GM12878 (cell line): ENCODE measurements around the gene MYO16. TPM values are rescaled to one million over a fixed set of nuclear protein-coding genes. Genes with fewer than 3 reads are reported as not detected.
A peak's percentile ranks its signal among the peaks of the same experiment; 100 is the strongest.

ENCODE experiments used
- BMI1 ChIP-seq: fragments of 450-650 bp; IDR thresholded peaks from 2 replicates; pipeline ENCODE4 v1.6.1; 2016; ENCODE audit warnings: mild to moderate bottlenecking, moderate library complexity, borderline replicate concordance
- EED ChIP-seq: sonication (generic); IDR thresholded peaks from 2 replicates; pipeline ENCODE4 v1.6.1; 2016; ENCODE audit warnings: antibody characterized with exemption, low read depth
- GATAD2B ChIP-seq: fragments of 450-650 bp; conservative IDR thresholded peaks from 2 replicates; pipeline ENCODE4 v1.6.1; 2017; ENCODE audit warnings: low read depth, mild to moderate bottlenecking, moderate library complexity
- IKZF1 ChIP-seq: fragments of 450-650 bp; conservative IDR thresholded peaks from 2 replicates; pipeline ENCODE4 v1.6.1; 2017; ENCODE audit warnings: antibody characterized with exemption, mild to moderate bottlenecking
- MAX ChIP-seq: IDR thresholded peaks from 2 replicates; pipeline ENCODE4 v1.6.1; 2012; ENCODE audit warnings: low read depth, low read length, improper control_type of control experiment
- MEF2A ChIP-seq: IDR thresholded peaks from 2 replicates; pipeline ENCODE4 v1.6.1; 2011; ENCODE audit warnings: low read depth, mild to moderate bottlenecking, low read length, moderate library complexity; ENCODE audit not compliant: insufficient read depth
- NBN ChIP-seq: fragments of 450-650 bp; IDR thresholded peaks from 2 replicates; pipeline ENCODE4 v1.6.1; 2016
- NFXL1 ChIP-seq: fragments of 450-650 bp; IDR thresholded peaks from 2 replicates; pipeline ENCODE4 v1.6.1; 2017; ENCODE audit warnings: antibody characterized with exemption, mild to moderate bottlenecking, borderline replicate concordance
- NFYA ChIP-seq: IDR thresholded peaks from 2 replicates; pipeline ENCODE4 v1.6.1; 2011; ENCODE audit warnings: low read depth, mild to moderate bottlenecking, low read length, improper control_type of control experiment, borderline replicate concordance
- NR2C1 ChIP-seq: fragments of 450-650 bp; IDR thresholded peaks from 2 replicates; pipeline ENCODE4 v1.6.1; 2017; ENCODE audit warnings: antibody characterized with exemption, mild to moderate bottlenecking, moderate library complexity
- NRF1 ChIP-seq: conservative IDR thresholded peaks from 2 replicates; pipeline ENCODE4 v1.6.1; 2011; ENCODE audit warnings: mild to moderate bottlenecking, low read depth, low read length, improper control_type of control experiment
- POLR2AphosphoS5 ChIP-seq: IDR thresholded peaks from 2 replicates; pipeline ENCODE4 v1.6.1; 2011; ENCODE audit warnings: mild to moderate bottlenecking, low read length, inconsistent platforms
- RFX5 ChIP-seq: IDR thresholded peaks from 2 replicates; pipeline ENCODE4 v1.6.1; 2011; ENCODE audit warnings: low read depth, low read length, improper control_type of control experiment
- SKIL ChIP-seq: fragments of 450-650 bp; IDR thresholded peaks from 2 replicates; pipeline ENCODE4 v1.6.1; 2017; ENCODE audit warnings: mild to moderate bottlenecking, low read depth, inconsistent platforms; ENCODE audit not compliant: poor library complexity, severe bottlenecking
- SUZ12 ChIP-seq: fragments of 200-600 bp; sonication (generic); IDR thresholded peaks from one replicate; pipeline ENCODE4 v1.6.1; 2018; ENCODE audit warnings: antibody characterized with exemption, mild to moderate bottlenecking; ENCODE audit not compliant: unreplicated experiment
- ZBTB11 ChIP-seq: fragments of 450-650 bp; formaldehyde crosslinking; IDR thresholded peaks from 2 replicates; pipeline ENCODE4 v1.5.0; 2022; ENCODE audit warnings: mild to moderate bottlenecking, missing genetic modification characterization
- ZNF592 ChIP-seq: fragments of 450-650 bp; IDR thresholded peaks from 2 replicates; pipeline ENCODE4 v1.6.1; 2017; ENCODE audit warnings: mild to moderate bottlenecking, moderate library complexity
- ZNF622 ChIP-seq: fragments of 450-650 bp; IDR thresholded peaks from 2 replicates; pipeline ENCODE4 v1.6.1; 2017; ENCODE audit warnings: mild to moderate bottlenecking, inconsistent platforms
- ZSCAN29 ChIP-seq: fragments of 450-650 bp; IDR thresholded peaks from 2 replicates; pipeline ENCODE4 v1.6.1; 2017; ENCODE audit warnings: mild to moderate bottlenecking, moderate library complexity
- polyA plus RNA-seq, 11 experiments: library from polyadenylated mRNA; depleted of rRNA in 4 of 11; unstranded in 6 of 11; stranded (reverse) in 5 of 11; fragments of >200 nt; fragmentation: Nextera tagmentation in 4 of 11; fragmentation: Illumina TruSeq in 1 of 11; extraction: Ambion mirVana in 4 of 11; extraction: Trizol in 1 of 11; gene quantifications; 1 replicate in 1 of 11; 2 replicates in 10 of 11; pipeline versions ENCODE4 v1.2.1 to v1.2.3, GENCODE V29; 2011 to 2016; ENCODE audit warnings: inconsistent platforms in 2 of 11, missing spikeins in 2 of 11, low read depth in 1 of 11
- total RNA-seq, 4 experiments: library from RNA; depleted of rRNA in 3 of 4; stranded (reverse); fragments of >200 nt in 3 of 4; fragmentation: Illumina TruSeq in 1 of 4; extraction: Trizol in 1 of 4; gene quantifications; 2 replicates each; pipeline versions ENCODE4 v1.2.1 to v1.2.3, GENCODE V29; 2013 to 2021

Gene MYO16
- total and polyA plus RNA-seq, 10 of the 15 experiments (the other 5 are each of a cell fraction or from before 2014, with no cell fraction given), result under 0.01 to 1.7 (median 0.05) TPM; not detected in 4

GRCh38 chr13:109162248-109163036 lies 533.0 kb downstream of the MYO16 start (continued):
- TF ChIP-seq RFX5 (no peak), ZNF622 (no peak), MEF2A (peak; percentile 96), NFXL1 (no peak), GATAD2B (peak; percentile 89), POLR2AphosphoS5 (0 out of 2 replicates have a peak, but pooled peaks have one; percentile 12), MAX (peak; percentile 42; the same call in 1 of the 2 replicates), ZBTB11 (CRISPR knock-in tag) (no peak), EED (peak; percentile 99), NR2C1 (no peak), IKZF1 (peak; percentile 96), ZSCAN29 (no peak), BMI1 (peak; percentile 90), NRF1 (no peak), NFYA (no peak), SKIL (peak; percentile 86), NBN (peak; percentile 95), SUZ12 (no peak), ZNF592 (peak; percentile 76; the same call in 1 of the 2 replicates)
